GM18858 (cell line): ENCODE data around the gene SDK2.

ENCODE experiments used
- ATAC-seq: cut with Tn5 transposase; IDR thresholded peaks from one replicate; pipeline ENCODE4 v1.9.1; 2021; ENCODE audit not compliant: unreplicated experiment

SDK2 gene

DNA sequence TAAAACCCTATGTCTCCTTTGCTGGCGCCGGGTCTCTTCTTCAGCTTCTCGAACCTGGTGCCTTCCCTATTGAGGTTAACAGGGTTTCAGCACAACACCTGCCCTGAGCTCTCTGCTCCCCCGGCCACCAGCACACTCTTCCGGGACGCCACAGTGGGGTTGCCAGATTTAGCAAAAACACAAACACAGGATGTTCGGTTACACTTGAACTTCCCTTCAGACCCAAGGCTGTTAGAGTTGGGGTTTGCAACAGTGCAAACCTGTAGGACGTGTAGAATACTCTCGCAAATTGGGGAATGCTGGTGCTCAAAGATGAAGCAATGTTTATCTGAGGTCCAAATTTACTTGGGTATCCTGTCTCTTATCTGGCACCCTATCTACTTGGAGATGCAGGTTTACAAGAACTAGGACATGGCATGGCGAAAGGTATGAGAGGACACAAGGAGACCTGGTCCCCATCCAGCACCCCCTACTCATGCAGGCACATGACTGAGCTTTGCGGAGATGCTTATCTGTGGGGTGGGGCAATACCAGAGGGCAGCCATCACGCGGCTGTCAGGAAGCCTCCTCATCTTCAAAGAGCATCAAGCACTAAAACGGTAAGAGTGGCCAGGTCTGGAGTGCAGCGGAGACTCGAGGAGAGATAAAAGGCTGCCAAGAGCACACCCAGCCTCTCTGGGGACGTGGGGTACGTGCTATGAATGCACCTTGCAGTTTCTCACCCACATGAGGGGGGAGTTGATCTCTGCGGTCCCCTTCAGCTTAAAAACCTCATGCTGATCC is 52.8 kb downstream of the SDK2 start:
- ATAC-seq = no peak

DNA sequence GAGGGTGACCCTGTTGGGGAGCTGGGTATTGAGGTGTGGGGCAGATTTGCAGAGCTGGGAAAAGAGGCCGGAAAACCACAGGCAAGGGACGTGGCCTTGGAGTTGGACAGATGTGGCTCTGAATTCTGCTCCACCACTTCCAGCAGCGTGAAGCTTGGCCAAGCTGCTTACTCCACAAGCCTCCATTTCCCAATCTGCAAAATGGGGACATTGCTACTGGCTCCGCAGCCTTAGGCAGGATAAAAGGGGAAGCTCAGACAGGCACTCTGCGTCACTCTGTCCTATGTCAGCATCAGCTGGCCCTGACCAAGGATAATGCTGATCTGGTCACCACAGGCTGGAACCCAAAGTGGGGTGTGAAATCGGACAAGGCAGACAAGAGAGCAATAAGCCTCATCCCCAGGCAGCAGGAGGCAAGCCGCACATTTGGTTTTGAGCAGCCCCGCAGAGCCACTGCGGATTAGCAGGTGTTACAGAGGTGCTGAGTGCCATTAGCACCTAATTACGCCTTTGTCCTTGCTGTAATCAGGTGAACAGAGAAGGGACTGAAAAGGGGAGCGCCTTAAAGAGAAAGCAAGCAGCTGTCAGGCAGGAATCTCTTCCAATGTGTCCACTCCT is 54.8 kb downstream of the SDK2 start:
- ATAC-seq = no peak

DNA sequence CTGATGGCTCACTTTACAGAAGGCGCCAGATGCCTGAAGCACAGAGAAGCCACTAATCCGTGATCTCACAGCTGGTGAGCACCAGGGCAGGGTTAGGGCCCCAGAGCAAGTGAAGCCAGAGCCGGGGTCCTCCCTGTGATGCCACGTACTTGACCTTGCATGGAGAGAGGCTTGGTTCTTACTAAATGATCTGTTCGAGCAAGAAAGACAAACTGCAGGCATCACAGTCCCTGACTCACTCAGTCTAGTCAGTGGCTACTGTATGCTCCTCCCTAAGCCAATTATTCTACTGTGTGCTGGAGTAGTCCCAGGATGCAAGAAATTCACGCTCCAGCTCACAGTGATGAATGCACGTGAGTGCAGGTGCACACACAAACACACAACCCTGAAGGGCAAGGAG is 55.4 kb downstream of the SDK2 start:
- no peak for ATAC-seq

DNA sequence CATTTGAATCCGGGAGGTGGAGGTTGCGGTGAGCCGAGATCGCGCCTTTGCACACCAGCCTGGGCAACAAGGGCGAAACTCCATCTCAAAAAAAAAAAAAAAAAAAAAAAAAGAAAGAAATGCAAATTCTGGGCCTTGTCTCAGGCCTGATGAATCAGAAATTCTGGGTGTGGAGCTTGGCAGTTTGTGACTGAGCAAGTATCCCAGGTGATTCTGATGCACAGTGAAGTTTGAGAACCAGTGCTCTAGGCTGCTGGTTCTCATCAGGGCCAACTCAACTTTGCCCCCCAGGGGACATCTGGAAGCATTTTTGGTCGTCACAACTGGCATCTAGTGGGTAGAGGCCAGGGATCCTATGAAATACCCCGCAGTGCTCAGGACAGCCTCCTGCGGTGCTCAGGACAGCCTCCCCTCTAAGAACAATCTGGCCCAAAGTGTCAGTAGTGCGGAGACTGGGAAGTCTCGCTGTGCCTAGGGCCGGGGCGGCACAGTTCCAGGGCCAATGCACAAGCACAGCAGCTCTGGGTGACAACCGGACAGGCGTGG is 55.9 kb downstream of the SDK2 start:
- no peak for ATAC-seq

DNA sequence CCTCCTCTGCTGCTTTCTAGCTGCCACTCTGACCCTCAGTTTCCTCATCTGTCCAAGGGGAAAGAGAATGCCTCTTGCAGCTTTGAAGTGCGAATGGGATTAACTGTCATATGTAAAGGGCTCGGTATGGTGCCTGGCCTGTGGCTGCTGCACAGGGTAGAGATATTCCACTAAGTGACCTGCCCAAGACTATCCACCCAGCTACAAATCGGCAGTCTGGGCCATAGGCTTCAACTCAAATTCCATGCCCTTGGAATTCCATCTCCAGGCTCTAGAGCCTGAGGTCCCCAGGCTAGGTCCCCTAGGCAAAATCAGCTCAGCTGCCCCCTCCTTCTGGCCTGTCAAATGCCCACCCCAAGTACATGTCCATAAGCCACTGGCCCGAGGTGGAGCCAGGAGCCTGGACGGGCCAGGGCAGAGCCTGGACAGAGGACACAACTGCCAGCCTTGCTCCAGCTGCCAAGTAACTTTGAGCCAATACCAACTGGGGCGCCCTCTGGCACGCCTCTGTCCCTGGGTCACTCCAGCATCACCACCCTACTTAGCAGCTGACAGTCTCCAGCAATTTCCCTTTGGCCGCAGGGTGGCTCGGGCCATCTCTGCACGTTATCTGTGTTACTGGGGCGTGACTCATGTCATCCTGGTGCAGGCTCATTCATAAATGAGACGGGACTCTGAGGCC is 57.2 kb downstream of the SDK2 start:
- ATAC-seq = no peak

DNA sequence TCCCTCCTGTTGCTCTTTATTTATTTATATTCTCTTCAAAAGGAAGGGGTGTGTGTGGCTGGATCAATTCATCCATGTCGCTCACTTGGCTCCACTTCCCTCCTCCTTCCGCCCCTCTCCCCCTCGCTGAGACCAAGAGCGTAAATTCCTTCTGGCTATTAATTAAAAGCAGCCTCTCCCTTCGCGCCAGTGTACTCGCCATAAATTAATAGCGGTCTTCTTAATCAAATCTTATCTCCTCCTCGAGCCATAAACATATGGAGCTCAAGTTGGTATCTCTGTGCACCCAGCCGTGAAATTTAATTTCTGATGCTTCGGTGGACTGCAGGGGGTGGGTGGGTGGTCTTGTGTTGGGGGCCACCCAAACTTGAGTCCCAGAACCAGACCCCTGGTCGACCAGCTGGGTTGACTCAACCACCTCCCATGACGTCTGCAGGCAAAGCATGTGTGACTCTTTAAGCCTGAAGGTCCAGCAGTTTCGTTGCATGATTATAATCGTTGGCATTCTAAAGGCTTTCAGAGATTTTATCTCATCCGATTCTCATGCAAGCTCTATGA is 57.9 kb downstream of the SDK2 start:
- no peak for ATAC-seq

DNA sequence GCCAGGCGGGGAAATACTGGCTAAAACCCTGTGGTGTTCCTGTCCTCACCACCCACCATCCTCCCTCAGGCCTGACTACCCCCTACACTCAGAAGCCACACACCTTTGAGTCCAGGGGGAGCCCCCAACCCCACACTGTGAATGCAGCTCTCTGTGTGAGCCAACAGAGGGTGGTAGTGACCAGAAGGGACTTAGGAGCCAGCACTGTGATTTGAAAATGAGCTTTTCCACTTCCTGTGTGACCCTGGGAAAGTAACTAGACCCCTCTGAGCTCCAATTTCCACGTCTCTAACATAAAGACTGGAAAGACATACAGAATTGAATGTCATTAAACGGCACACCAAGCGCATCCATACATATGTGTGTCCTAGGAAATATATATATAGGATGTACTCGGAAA is 58.7 kb downstream of the SDK2 start:
- ATAC-seq = no peak

DNA sequence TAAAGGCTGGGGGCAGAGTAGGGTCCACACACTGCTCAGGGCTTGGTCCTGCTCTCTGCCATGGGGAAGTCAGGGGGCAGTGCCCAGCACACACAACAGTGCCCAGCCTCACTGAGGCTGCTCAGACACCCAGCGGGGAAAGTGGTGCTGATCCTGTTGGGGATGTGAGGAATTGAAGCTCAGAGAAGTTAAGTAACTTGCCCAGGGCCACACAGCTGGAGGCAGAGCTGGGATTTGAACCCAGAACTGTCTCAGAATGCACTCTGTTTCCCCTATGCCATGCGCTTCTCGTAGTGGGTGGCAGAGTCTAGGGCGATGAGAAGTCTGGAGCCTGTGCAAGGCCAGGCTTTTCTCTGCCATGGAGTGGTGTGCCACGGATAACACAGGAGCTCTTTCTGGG is 59.3 kb downstream of the SDK2 start:
- no peak for ATAC-seq

DNA sequence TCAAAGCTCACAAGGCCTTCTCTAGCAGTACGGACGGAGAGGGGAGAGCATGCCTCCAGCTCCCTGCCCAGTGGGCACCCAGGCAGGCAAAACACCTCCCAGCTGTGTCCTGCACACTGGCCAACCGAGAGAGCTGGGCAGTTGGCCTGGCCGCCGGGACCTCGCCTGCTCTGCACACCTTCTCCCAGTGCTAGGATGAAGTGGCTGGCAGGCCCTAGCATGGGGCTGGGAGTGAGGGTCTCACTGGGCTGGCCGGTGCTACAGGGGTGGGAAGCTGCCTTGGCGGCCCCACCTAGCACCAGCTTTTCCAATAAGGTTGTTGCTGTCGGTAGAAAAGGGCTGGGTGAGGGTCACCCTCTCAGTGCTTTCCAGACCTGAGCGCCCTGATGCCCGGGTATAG is 60.2 kb downstream of the SDK2 start:
- ATAC-seq = no peak

DNA sequence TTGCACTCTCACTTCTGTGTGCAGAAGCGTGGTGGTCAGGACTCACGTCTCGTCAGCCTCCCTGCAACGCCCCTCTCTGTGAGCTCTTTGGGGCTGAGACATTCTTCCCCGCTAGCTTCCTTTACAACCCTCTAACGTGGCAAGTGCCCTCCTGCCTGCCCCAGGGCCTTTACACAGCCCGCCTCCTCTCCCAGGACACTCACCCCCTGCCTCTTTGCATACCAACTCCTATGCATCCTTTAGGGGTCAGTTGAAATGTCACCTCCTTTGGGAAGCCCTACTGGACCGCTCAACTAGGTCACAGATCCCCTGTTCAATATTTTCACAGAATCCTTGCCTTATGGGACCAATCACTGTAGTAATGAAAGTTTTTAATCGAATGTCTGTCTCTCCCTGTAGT is 61.4 kb downstream of the SDK2 start:
- no peak for ATAC-seq

DNA sequence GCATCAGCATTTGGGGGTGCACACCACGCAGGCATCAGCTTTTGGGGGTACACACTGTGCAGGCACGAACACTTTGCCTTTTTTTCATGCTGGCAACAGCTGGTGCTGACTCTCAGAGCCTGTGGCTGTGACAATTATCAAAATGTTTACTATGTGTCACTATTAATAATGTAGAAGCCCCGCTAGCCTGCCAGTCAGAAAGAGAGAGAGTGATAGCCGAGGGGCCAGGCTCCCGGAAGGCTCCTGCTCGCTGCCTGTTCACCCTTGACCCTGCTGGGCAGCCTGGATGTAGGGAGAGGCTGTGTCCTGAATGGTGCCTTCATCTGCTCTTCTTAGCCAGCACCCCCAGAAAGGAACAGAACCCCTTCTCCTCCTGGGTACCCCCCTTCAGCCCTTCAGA is 61.9 kb downstream of the SDK2 start:
- no peak for ATAC-seq

DNA sequence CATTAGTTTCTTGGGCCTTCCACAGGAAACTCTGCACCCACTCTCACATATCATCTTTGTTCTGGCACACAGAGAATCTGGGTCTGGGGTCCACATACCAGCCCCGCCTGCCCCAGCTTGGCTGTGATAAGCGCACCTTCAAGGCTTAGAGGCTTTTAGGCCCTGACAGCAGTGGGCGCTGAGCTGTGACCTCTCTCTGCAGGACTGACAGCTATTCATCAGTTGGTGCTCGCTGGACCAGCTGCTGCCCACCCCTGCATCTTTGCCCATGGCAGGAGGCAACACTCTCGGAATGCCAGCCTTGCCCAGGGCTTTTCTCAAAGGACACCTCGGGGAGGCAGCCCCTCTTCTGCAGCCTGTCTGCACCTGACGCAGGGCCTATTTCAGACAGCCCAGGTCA is 62.9 kb downstream of the SDK2 start:
- no peak for ATAC-seq

DNA sequence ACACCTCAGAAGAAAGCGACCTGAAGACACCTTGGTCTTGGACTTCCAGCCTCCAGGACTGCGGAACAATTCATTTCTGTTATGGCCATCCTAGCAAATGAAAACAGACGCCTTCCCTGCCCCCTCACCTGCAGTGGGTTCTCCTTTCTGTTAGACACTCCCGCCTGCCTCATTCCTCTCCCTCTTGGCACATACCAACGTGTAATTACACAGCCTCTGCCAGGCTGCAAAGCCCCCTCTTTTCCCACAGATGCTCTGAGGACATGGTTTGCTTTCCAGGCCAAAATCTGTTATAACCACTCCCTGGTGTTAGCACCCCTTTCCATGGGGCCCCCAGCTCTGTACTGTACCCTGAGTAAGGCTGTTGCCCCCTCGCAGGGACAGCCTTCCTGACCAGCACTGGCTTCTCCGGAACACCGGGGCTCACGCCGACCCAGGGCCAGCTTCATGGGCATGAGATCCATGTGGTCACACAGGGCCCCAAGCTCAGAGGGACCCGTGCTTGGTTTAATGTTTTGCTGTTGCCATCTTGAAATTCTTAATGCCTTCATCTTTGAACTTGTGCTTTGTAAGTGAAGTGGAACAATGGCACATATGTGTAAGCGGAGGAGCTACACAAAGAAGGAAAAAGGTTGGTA is 64.1 kb downstream of the SDK2 start:
- ATAC-seq = no peak

DNA sequence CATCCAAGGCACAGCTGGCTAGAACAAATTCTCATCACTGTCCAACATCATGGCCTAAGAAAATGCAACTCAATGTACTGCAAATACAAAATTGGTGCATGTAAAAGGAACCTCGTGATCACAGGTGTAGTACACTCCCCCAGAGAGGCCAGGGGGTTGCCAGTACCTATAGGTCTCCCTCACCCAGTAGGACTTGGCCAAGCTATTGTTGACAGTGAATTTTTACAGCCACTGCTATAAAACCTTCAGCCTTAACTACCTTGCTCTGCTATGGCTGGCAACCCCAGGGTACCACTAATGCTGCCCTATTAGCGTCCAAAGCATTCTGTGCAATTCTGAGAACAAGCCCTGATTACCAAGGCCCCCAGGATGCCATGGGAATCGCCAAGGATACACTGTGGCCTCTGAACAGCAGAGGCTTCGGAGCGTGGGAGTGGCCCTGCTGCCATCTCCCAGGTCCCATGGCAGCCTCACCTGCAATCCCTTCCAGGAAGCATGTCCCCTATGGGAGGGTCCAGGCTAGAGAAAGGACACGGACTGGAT is 67.6 kb downstream of the SDK2 start:
- ATAC-seq = no peak

DNA sequence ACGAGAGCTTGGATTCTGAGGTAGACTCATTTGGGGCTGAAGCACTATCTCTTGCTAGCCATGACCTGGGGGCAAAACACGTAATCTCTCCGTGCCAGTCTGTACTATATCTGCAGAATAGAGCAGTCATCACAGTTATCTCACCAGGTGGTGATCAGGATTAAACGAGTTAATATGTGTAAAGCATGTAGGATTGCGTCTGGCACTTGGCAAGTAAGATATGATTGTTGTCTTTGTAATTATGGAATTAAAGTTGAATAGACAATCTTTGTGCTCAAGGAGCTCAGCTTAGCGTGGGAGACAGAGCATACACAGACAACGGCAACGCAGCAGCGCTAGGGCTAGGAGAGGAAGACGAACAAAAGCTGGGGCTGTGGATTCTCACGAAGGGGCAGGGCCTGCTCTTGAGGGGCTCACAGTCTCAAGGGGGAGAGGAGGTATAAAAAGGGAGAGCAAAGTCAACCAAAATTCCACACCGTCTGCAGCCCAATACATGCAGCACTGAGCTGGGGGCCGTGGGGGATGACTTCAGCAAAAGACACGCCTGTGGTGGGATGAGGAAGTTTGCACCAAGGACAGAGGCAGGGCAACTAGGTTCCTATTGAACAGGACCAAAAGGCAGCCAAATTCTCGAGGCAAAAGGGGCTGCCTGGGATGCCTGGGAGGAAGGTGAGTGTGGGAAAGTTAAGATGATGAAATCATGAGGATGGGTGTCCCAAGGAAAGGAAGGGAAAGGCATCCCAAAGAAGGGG is 68.6 kb downstream of the SDK2 start:
- ATAC-seq = no peak

DNA sequence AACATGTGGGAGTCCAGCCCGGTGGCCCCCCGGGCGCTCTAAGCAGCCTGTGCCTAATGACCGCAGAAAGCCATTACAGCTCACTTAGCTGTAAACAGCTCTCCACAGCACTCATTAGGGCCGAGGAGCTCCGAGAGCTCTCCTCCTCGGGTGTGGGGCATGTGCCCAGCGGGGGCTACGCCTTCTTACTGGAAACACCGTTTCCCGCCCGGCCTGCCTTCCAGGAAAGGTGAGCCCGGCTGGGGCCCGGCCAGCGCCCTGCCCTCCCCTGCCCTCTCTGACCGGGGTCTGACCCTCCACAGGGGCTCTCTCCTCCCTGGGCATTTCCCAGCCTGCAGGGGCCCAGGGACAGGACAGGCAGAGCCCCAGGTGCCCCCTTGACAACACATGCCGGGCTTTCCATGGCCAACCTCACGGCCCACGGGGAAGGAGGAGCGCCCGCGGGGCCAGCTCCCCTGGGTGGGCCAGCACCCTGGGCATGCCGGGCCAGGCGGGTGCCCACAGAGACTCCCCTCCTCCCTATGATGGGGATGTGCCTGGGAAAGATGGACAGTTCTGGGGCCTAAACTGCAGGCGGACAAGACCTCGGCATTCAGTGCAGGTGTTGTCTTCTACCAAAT is 72.6 kb downstream of the SDK2 start:
- ATAC-seq = no peak

DNA sequence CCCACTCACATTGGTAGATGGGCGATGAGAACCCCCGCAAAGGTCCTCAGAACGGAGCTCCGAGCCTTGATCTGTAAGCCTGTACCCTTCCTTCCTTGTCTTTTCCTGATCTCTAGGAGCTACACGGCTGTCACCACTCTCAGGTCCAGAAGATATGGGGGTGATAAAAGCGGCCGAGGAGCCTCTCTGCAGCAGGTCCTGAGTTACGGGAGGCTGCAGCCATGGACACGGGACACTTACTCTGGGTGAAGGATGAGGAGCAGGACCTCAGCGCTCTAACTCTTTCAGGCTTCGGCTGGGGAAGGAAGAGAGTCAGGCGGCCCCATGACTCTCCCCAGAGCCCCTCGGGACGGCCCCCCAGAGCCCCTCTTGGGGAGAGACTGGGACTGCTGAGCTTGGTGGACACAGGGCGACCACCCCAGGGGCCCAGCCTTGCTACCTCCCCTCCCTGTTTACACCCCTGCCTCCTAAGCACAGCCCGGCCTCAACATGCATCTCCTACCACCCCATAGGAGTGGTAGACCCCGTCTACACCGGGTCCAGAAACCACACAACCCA is 74.4 kb downstream of the SDK2 start:
- no peak for ATAC-seq

DNA sequence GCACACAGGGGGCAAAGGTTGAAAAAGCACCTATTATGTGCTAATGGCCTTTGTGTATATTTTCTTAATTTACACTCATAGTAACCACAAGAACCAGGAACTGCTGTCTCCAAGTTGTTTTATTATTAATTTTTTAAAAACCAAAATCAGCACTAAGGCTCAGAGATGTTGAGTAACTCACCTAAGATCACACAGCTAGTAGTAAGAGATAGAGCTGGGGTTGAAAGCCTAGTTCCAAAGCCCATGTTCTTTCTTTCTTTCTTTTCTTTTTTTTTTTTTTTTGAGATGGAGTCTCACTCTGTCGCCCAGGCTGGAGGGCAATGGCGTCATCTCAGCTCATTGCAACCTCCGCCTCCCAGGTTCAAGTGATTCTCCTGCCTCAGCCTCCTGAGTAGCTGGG is 75.3 kb downstream of the SDK2 start:
- no peak for ATAC-seq
